Activated CD8-positive, alpha-beta memory T cell treated with anti-CD3 and anti-CD28 coated beads for 48 hours (primary cell): ENCODE data around the gene CBLB.

Source experiments
- DNase-seq, 3 experiments: peaks; one replicate each; pipeline ENCODE4 v3.0.0-alpha.2; 2020; ENCODE audit warnings: low read depth in 2 of 3, low spot score in 2 of 3

CBLB gene

DNA sequence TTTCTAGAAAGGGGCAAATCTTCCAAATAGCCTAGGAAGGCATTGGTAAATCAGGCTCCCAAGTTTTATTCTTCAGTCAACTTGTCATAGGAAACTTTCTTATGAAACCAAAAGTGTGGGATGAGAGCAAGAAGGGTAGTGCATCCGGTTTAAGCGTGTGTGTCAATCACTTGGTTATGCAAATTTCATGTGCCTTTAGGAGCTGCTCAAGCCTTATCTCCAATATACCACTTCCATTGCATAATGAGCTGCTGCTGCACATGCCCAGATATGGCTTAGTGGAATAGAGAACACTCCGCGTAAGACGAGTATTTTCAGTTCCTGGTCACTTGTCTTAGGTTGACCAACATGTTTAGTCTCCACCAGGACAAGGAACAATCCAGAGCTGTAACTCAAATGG is 242.1 kb downstream of the CBLB start:
- DNase-seq: no peak

DNA sequence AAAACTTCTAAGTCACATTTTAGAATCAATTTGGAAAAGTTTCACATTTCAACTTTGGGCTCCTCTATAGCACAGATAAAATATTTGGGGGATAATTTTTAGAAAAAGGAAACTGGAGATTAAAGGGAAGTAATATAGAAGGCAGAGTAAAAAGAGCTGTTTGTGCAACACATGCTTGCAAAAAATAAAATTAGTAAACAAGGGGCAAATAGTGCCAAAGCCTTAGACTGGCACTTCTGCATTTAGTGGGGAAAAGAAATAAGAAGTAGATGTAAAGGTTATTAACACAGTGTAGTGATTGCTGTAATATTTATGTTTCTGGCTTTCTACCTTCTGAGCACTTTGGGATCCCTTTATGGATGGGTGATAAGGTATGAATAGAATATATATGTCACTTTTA is 246.6 kb downstream of the CBLB start:
- no peak for DNase-seq

DNA sequence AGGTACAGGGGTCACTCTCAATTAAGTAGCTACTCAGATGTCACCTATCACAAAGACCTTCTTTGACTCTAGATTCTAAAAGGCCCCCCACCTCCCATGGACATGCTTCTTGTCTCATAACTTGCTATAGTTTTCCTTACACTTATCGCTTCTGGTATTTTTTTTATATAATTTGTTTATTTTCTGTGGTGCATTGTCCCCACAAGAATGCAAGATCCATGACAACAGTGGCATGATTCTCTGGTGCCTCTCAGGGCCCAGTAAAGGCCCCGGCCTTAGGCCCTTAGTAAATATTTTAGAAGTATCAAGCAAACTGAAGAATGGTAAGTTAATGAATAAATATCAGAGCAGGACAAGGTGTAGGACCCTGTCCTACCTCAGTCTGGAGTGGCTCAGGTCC is 248.6 kb downstream of the CBLB start:
- no peak for DNase-seq

DNA sequence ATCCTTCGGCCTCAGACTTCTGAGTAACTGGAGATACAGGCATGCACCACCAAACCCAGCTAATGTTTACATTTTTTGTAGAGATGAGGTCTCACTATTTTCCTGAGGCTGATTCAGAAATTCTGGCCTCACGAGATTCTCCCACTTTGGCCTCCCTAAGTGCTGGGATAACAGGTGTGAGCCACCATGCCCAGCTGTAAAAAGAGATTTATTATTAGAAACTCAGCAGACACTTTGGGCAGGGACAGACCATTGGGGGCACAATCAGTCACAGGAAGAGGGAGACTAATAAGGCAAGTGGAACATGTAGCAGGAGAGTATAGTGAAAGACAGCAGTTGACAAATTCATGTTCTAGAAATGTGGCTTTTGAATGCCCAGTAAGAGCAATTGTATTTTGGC is 249.2 kb downstream of the CBLB start:
- DNase-seq: no peak

DNA sequence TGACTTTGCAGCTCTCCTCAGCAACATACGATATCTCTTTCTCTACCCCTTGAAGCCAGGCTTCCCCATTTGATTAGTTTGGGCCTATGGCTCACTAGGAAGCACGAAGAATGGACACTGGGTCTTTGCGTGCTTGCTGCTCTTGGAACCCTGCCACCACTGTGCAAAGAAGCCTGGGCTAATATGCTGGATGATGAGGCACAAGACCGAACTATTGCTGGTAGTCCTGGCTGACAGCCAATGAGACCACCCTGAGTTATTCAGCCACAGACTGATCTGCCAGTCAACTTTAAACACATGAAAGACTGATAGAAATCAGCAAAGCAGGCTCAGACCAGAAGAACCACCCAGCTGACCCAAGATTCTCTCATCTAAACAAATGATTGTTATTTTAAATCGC is 250.3 kb downstream of the CBLB start:
- no peak for DNase-seq

DNA sequence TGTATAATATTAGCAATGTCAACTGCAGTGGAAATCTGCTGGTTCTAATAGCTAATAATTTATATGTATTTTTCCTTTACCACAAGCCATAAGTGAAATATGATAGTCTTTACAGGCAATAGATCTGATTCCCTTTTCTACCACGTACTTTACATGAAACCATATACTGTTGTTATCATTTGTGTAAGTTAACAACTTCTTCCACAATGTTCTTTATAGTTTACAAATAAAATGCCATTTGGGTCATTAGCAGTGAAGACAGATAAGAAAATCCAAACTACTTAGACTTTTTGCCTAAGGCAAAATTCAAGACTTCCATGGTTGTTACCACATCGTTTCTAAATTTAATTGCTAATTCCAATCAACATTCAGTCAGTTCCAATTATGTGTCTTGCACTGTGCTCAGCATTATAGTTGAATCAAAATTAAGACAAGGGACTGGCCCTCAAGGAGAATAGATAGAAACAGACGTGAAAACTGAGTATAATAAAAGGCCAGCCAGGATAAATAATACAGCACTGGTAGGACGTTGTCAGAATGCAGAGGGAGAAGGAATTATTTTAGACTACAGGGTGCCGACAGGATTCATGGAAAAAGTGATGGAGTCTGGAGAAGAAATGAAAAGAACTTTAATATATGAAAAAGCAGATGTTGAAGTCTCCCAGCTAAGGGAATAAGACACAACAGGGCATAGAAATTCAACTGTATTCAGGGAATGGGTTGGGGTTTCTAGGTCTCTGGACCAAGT is 252.3 kb downstream of the CBLB start:
- no peak for DNase-seq

DNA sequence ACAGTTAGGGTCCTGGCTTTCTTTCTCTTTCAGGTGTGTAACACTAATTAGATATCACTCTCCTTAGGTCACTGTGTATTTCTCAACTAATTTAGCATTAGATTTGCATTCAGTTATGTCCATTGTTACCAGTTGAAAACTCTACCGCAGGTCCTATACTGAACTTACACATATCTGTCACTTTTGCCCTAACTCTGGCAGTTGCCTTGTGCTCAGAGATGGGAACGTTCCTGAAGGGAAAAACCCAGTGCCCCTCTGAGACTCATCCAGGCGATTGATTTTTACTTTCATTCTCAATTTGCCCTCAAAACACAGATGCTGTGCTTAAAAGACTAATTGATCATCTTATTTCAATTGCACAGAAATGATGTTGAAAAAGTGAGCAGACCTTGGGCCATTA is 253.0 kb downstream of the CBLB start:
- DNase-seq: no peak

DNA sequence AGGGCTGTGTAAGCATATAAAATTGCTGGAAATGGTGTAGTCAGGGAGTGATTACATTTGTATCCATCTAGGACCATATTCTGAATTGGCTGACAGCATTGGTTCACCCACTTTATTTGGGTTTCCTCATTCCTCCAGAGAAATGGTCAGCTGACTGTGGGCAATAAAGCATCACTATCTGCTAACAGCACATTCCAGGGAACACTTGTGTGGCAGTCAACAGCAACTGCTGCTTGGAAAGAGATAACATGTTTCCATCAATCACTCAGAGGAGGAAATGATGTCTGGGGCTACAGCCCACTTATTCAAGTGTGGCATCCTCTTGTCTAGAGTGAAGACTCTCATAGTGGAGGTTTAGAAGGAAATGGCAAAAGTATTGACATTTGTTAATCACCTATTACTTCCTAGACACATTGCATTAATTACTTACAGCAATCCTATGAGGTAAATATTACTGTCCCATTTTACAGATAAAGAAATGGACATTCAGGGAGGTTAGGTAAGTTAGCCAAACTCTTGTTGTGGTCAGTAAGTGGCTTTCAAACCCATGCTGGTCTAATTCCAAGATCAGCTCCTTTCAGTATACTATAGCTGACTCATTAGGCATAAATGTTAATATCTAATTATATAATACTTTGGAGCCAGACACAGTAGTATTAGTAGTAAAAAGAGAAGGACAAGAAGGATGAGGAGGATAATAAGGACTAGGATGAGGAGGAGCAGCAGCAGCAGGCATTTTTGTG is 254.4 kb downstream of the CBLB start:
- no peak for DNase-seq

DNA sequence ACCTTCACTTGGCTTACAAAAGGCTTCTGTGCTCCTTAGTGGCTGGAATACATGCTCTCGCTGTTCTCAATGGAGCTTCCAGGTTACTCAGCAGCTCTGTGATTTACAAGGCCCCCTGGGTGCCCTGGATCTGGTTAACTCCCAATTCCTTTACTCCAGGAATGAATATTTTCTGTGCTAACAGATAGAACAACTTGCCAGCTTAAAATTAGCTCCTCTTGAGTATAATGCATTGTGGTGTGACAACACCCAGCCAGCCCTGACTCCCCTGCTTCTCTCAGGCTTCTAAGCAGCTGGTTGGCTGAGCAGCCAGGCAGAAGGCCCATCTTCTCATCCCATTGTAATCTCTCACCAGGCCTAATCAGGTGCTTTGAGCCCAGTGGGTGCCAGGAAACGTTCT is 255.7 kb downstream of the CBLB start:
- DNase-seq: no peak

DNA sequence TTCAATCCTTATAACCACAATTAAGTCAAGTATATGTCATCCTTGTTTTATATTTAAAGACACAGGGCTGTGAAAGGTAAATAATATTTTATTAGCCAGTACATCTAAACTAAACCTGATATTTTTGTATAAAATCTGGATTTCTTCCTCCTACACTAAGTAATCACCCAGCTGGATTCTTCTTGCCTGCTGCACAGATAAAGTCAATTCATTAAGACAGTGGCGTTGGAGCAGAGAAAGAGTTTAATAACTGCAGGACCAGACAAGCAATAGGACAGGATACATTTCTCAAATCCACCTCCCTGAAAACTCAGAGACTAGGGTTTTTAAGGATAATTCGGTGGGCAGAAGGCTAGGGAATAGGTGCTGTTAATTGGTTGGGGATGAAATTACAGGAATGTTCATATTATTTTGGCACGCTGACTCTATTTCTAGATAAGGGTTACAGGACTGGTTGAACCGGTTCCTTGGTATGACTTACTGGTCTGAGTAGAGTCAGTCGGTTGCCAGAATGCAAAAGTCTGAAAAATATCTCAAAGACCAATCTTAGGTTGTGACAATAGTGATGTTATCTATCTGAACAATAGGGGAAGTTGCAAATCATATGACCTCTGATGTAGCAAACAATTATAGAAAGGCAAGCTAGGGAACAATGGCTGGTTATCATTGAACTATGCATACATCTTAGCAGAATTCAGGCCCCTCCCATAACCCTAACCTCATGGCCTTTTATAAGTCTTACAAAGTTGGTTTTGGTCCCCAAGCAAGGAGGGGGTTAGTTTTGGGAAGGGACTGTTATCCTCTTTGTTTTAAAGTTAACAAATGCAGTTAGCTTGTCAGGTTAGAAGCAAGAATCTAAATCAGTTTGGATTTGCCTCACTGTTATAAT is 257.3 kb downstream of the CBLB start:
- DNase-seq: no peak

DNA sequence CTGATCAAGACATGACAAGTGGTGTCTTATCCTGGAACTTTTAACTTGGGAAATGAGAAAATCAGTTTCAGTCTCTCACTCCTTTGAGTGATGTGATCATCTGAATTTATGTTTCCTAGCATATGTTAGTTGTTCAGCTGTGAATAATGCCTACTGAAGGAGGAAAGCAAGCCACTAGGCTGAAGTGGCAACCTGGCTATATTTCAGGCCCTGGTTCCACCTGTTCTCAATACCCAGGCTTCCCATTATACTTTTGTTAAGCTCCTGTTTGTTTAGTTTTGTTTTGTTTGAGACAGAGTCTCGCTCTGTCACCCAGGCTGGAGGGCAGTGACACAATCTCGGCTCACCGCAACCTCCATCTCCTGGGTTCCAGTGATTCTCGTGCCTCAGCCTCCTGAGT is 258.3 kb downstream of the CBLB start:
- no peak for DNase-seq

DNA sequence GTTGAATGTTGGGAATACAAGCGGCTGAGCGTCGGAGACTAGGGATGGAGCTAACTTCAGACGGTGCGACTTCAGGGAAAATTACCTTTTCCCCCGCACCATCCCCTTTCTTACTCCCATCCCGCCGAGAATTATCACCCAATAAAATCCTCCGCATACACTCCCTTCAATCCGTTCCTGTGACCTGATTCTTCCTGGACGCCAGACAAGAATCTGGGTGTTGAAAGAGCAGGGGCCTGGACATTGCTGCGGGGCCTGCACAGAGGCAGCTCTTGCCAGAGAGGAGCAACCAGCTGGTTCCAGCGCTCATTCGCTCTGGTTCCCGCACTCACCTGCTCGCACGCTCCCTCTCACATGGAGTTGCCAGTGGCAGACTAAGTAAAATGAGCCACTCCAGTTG is 260.2 kb downstream of the CBLB start:
- no peak for DNase-seq

DNA sequence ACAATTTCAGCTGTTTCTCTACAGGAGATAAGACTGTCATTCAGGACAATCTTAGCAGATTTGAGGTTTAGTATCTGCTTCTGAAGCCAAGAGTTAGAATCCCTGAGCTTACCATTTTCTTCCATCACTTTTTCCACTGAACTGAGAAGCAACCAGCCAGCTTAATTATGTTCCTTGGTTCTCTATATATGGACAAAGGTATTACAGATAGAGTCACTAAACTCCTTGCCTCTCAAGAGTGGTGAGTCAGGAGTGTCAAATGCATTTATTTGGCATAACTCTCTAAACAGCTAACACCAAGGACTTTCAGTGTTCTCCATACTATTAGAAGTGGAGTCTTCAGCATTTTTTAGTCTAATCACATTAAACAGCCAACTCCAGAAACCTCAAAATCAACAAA is 262.8 kb downstream of the CBLB start:
- DNase-seq: no peak
